Measurements from ENCODE around the gene UCHL1. TPM values are rescaled to one million over a fixed set of nuclear protein-coding genes. Genes with fewer than 3 reads are reported as not detected.

The UCHL1 gene
- total and polyA plus RNA-seq, 2 experiments from 2014 or later = 111 to 158 TPM

DNA sequence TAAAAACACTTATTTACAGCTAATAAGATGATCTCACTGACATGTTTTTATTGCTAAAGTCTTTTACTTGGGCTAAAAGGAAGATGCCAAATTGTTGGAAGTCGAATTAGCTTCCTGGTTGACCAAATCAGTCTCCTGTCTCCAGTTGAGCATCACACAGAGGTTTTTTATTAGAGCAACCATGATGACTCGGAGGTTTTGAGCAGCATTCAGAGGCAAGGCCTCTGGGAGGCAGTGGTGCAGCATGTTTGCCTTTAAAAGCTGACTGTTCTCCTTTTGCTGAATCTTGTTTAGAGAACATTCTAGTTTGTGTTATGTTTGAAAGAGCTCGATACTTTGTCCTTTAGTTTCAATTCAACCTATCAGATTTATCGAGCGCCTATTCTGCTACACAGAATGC is 2.1 kb downstream of the UCHL1 start:
- H3K4me2 ChIP-seq = no peak overlapping the region
- H3K4me3 ChIP-seq = no peak overlapping the region
- H3K27ac ChIP-seq = no peak overlapping the region
- peak; percentile 67 for DNase-seq (ENCODE audit: low spot score)
- H4K20me1 ChIP-seq (ENCODE audit: insufficient read depth, poor library complexity, severe bottlenecking) = no peaks in the 10 kb centered on the region
- 74% methylated on average over 5 of the region's 5 CpGs for WGBS (ENCODE audit: low lambda C conversion rate, missing lambda C conversion rate)
- no peaks in the 10 kb centered on the region for H3K36me3 ChIP-seq (replicated peaks; ENCODE audit: insufficient read depth, low read depth)
- no peaks in the 10 kb centered on the region for H3K9me3 ChIP-seq (ENCODE audit: low read depth)
- H3K9me2 ChIP-seq (replicated peaks; ENCODE audit: insufficient read depth) = no peaks in the 10 kb centered on the region
- peaks cover 11% of the 10 kb centered on the region for H3K4me1 ChIP-seq (ENCODE audit: insufficient read depth)
- peaks cover 39% of the 10 kb centered on the region for H3K27me3 ChIP-seq
- H2AFZ ChIP-seq = no peak overlapping the region
- TF ChIP-seq EZH2 (IDR thresholded peaks at IDR 0.05; ENCODE audit: borderline replicate concordance) (no peak), EZH2phosphoT487 (IDR thresholded peaks at IDR 0.05; ENCODE audit: low read depth, severe bottlenecking, unreplicated experiment) (no peak)
- TF ChIP-seq, protein P1, sequence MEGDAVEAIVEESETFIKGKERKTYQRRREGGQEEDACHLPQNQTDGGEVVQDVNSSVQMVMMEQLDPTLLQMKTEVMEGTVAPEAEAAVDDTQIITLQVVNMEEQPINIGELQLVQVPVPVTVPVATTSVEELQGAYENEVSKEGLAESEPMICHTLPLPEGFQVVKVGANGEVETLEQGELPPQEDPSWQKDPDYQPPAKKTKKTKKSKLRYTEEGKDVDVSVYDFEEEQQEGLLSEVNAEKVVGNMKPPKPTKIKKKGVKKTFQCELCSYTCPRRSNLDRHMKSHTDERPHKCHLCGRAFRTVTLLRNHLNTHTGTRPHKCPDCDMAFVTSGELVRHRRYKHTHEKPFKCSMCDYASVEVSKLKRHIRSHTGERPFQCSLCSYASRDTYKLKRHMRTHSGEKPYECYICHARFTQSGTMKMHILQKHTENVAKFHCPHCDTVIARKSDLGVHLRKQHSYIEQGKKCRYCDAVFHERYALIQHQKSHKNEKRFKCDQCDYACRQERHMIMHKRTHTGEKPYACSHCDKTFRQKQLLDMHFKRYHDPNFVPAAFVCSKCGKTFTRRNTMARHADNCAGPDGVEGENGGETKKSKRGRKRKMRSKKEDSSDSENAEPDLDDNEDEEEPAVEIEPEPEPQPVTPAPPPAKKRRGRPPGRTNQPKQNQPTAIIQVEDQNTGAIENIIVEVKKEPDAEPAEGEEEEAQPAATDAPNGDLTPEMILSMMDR (IDR thresholded peaks at IDR 0.05; ENCODE audit: poor library complexity) = peak; percentile 55
- no peaks in the 10 kb centered on the region for H3K79me2 ChIP-seq

DNA sequence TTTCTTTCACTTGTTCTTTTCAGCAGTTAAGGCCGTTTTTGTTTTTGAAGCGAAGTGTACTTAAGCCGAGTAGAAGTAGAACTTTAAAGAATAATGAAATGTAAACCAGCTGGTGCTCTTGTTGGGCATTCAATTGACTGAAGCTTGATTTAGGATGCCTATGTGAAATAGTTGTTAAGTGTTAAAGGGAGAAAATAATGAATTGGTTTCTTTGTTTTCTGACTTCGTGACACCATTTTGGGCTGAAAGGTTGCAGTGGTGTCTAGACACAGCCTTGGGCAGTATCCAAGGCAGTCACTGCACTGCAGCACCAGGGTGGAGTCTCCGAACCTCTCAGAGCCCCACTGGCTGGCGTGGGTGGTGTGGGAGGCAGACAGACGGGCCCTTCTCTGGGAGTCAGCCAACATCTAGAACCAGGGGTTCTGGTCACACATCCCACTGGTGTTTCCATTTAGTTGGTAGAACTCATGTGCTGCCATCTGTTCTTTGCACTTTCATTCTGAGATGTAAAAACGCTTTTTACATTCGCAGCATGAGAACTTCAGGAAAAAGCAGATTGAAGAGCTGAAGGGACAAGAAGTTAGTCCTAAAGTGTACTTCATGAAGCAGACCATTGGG is 3.5 kb downstream of the UCHL1 start:
- Histone ChIP-seq H3K27me3 (peaks cover 29% of the 10 kb centered on the region), H3K36me3 (replicated peaks; ENCODE audit: insufficient read depth, low read depth) (no peaks in the 10 kb centered on the region), H3K27ac (no peak overlapping the region), H3K4me1 (ENCODE audit: insufficient read depth) (peaks cover 11% of the 10 kb centered on the region), H3K9me3 (ENCODE audit: low read depth) (no peaks in the 10 kb centered on the region), H2AFZ (no peak overlapping the region), H3K4me2 (no peak overlapping the region), H3K79me2 (no peaks in the 10 kb centered on the region), H3K4me3 (no peak overlapping the region), H3K9me2 (replicated peaks; ENCODE audit: insufficient read depth) (no peaks in the 10 kb centered on the region), H4K20me1 (ENCODE audit: insufficient read depth, poor library complexity, severe bottlenecking) (no peaks in the 10 kb centered on the region)
- 90% methylated on average over 9 of the region's 9 CpGs for WGBS (ENCODE audit: low lambda C conversion rate, missing lambda C conversion rate)
- TF ChIP-seq EZH2 (IDR thresholded peaks at IDR 0.05; ENCODE audit: borderline replicate concordance) (no peak), EZH2phosphoT487 (IDR thresholded peaks at IDR 0.05; ENCODE audit: low read depth, severe bottlenecking, unreplicated experiment) (no peak)
- TF ChIP-seq, protein P1 (IDR thresholded peaks at IDR 0.05; ENCODE audit: poor library complexity) = no peak
- DNase-seq (ENCODE audit: low spot score) = no peak

DNA sequence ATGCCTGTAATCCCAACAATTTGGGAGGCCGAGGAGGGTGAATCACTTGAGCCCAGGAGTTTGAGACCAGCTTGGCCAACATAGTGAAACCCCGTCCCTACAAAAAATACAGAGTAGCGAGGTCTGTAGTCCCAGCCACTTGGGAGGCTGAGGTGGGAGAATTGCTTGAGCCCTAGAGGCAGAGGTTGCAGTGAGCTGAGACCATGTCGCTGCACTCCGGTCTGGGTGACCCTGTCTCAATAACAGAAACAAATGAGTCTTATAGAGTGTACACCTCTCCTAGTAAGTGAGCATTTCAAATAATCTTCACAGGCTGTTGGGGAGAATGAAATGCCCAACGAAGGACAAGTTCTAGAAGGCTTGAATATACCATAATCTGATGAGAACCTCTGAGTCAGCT is 5.5 kb downstream of the UCHL1 start:
- H3K79me2 ChIP-seq = no peaks in the 10 kb centered on the region
- H3K9me3 ChIP-seq (ENCODE audit: low read depth) = no peaks in the 10 kb centered on the region
- TF ChIP-seq EZH2phosphoT487 (IDR thresholded peaks at IDR 0.05; ENCODE audit: low read depth, severe bottlenecking, unreplicated experiment) = no peak
- no peak for TF ChIP-seq EZH2 (IDR thresholded peaks at IDR 0.05; ENCODE audit: borderline replicate concordance)
- TF ChIP-seq, protein P1 (IDR thresholded peaks at IDR 0.05; ENCODE audit: poor library complexity) = no peak
- no peak overlapping the region for H3K4me2 ChIP-seq
- H3K4me3 ChIP-seq = no peak overlapping the region
- H3K4me1 ChIP-seq (ENCODE audit: insufficient read depth) = peaks cover 6% of the 10 kb centered on the region
- H3K27ac ChIP-seq = no peak overlapping the region
- 95% methylated on average over 6 of the region's 6 CpGs for WGBS (ENCODE audit: low lambda C conversion rate, missing lambda C conversion rate)
- DNase-seq (ENCODE audit: low spot score) = no peak
- H2AFZ ChIP-seq = no peak overlapping the region
- no peaks in the 10 kb centered on the region for H3K36me3 ChIP-seq (replicated peaks; ENCODE audit: insufficient read depth, low read depth)
- peaks cover 11% of the 10 kb centered on the region for H3K27me3 ChIP-seq
- no peaks in the 10 kb centered on the region for H3K9me2 ChIP-seq (replicated peaks; ENCODE audit: insufficient read depth)
- H4K20me1 ChIP-seq (ENCODE audit: insufficient read depth, poor library complexity, severe bottlenecking) = no peaks in the 10 kb centered on the region

Measured in hepatocyte (in vitro differentiated cells).